Heart left ventricle (tissue), 13 donors: ENCODE measurements around the gene SEMA6A.

Experiments used
- POLR2A ChIP-seq, 2 donors: fragments of 450-650 bp; IDR thresholded peaks; one replicate each; pipeline ENCODE4 v1.6.1; 2017; ENCODE audit warnings: antibody characterized with exemption in 2 of 2, mild to moderate bottlenecking in 2 of 2, moderate library complexity in 2 of 2
- TF ChIP-seq, protein P1 (sequence below), 12 donors: fragments of 200-600 bp; sonication (generic) in 4 of 12; IDR thresholded peaks; one replicate each; pipeline versions ENCODE4 v1.5.0 to v1.8.0; 2018 to 2022; ENCODE audit warnings: antibody characterized with exemption in 12 of 12, mild to moderate bottlenecking in 5 of 12
- donor health status: ischemic (EF 13 %, LVEDD 7.1; RV severe dilation, severe dysfunction).
- donor health status: DM: no; HTN: yes; CAD: no.
- donor health status: DM: no; HTN: no; CAD: no.
- donor health status: ischemic (EF 25% LVEDD 6.9; RV normal size, moderate dysfunction).
- donor health status: ischemic (EF 25% LVEDD 5.7; RV mildly dilated, moderate dysfunction).
- donor health status: ischemic (EF 35%, LVEDD 5.7; RV mildly dilated, moderate dysfunction).
- donor health status: nonischemic (EF 11% LVEDD 7.7; RV severe dilation, severe dysfunction).
- donor health status: DM: yes; HTN: yes; CAD: no.
- donor health status: PGD.
- donor health status: ischemic (EF 29% LVEDD 5.4; RV normal size, mild dysfunction).
- donor health status: nonischemic (EF 23%, LVEDD 6.1; RV moderate dilation, normal function).

DNA sequence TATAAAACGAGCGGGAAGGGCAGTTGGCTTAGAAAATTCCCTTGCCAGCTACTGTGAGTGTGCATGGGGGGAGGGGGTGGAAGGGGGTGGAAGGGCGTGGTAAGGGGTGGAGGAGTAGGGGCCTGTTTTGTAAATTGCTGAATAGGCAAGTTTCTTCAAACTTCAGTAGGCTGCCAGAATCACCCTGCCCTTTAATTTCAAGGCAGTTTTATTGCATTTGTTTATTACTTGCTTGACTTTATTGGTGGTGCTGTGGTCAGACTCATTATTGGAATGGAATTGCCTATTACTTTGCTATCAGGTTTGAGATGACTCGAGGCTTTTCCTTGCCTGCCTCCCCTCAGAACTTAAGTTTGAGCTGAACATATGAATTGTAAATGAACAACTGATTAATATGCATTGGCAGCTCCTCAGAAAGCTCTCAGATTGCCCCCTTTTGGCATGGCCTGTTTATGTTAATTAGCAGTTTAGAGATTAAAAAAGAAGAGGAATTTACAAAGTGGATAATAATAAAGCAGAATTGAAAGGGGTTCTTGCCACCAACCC lies 76.0 kb downstream of the SEMA6A start:
- TF ChIP-seq, protein P1, sequence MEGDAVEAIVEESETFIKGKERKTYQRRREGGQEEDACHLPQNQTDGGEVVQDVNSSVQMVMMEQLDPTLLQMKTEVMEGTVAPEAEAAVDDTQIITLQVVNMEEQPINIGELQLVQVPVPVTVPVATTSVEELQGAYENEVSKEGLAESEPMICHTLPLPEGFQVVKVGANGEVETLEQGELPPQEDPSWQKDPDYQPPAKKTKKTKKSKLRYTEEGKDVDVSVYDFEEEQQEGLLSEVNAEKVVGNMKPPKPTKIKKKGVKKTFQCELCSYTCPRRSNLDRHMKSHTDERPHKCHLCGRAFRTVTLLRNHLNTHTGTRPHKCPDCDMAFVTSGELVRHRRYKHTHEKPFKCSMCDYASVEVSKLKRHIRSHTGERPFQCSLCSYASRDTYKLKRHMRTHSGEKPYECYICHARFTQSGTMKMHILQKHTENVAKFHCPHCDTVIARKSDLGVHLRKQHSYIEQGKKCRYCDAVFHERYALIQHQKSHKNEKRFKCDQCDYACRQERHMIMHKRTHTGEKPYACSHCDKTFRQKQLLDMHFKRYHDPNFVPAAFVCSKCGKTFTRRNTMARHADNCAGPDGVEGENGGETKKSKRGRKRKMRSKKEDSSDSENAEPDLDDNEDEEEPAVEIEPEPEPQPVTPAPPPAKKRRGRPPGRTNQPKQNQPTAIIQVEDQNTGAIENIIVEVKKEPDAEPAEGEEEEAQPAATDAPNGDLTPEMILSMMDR (IDR thresholded peaks at IDR 0.05), result no peak
- TF ChIP-seq POLR2A (IDR thresholded peaks at IDR 0.05), result no peak
